Measurements from ENCODE around the gene TAF4B. TPM values are rescaled to one million over a fixed set of nuclear protein-coding genes. Genes with fewer than 3 reads are reported as not detected.
"Not testable (repeated sequence)": the region's sequence is repeated elsewhere in the genome, so short reads cannot be mapped to it uniquely, and the experiment has no call there.

Gene TAF4B
- total RNA-seq, 4 donors from 2014 or later: 6.7 to 28.2 (median 11.9) TPM

- Histone ChIP-seq H3K4me1 (no peaks in the 10 kb centered on the region), H3K9me3 (no peaks in the 10 kb centered on the region), H3K27me3 (no peaks in the 10 kb centered on the region), H3K27ac (no peak overlapping the region), H3K36me3 (no peaks in the 10 kb centered on the region), H3K4me3 (no peak overlapping the region)
- TF ChIP-seq POLR2A (IDR thresholded peaks at IDR 0.05): no peak
- no peak for TF ChIP-seq CTCF (IDR thresholded peaks at IDR 0.05)
- intact Hi-C loops (cut with DNase I; ENCODE audit: low total_unique reads): no loop called here
- no peak for DNase-seq
Observed at GRCh38 chr18:26190506-26190905, 35.7 kb upstream of the TAF4B start.

GRCh38 chr18:26192233-26192632, 34.0 kb upstream of the TAF4B start:
- Histone ChIP-seq H3K36me3 (no peaks in the 10 kb centered on the region), H3K27ac (no peak overlapping the region), H3K27me3 (no peaks in the 10 kb centered on the region), H3K9me3 (no peaks in the 10 kb centered on the region), H3K4me3 (no peak overlapping the region), H3K4me1 (no peaks in the 10 kb centered on the region)
- intact Hi-C loops (cut with DNase I; ENCODE audit: low total_unique reads): no loop called here
- TF ChIP-seq POLR2A (IDR thresholded peaks at IDR 0.05): no peak
- TF ChIP-seq CTCF (IDR thresholded peaks at IDR 0.05): no peak
- no peak for DNase-seq

- Histone ChIP-seq H3K27me3 (no peaks in the 10 kb centered on the region), H3K9me3 (no peaks in the 10 kb centered on the region), H3K4me1 (no peaks in the 10 kb centered on the region), H3K36me3 (no peaks in the 10 kb centered on the region), H3K4me3 (no peak overlapping the region), H3K27ac (no peak overlapping the region)
- no peak for DNase-seq
- TF ChIP-seq POLR2A (IDR thresholded peaks at IDR 0.05) (no peak), CTCF (IDR thresholded peaks at IDR 0.05) (no peak)
- intact Hi-C loops (cut with DNase I; ENCODE audit: low total_unique reads): no loop called here
Observed at GRCh38 chr18:26196605-26197004, 29.6 kb upstream of the TAF4B start.

GRCh38 chr18:26202001-26202400, 24.2 kb upstream of the TAF4B start:
- H3K36me3 ChIP-seq; H3K27me3 ChIP-seq; H3K4me1 ChIP-seq; intact Hi-C loops (cut with DNase I; ENCODE audit: low total_unique reads); H3K9me3 ChIP-seq; H3K4me3 ChIP-seq; DNase-seq; H3K27ac ChIP-seq: not testable (repeated sequence)

GRCh38 chr18:26205318-26205717, 20.9 kb upstream of the TAF4B start:
- no peak for DNase-seq
- no peak overlapping the region for H3K4me3 ChIP-seq
- TF ChIP-seq POLR2A (IDR thresholded peaks at IDR 0.05) (no peak), CTCF (IDR thresholded peaks at IDR 0.05) (no peak)
- intact Hi-C loops (cut with DNase I; ENCODE audit: low total_unique reads): no loop called here
- H3K36me3 ChIP-seq: no peaks in the 10 kb centered on the region
- H3K27me3 ChIP-seq: no peaks in the 10 kb centered on the region
- no peaks in the 10 kb centered on the region for H3K9me3 ChIP-seq
- no peaks in the 10 kb centered on the region for H3K4me1 ChIP-seq
- no peak overlapping the region for H3K27ac ChIP-seq

- Histone ChIP-seq H3K36me3 (no peaks in the 10 kb centered on the region), H3K27me3 (no peaks in the 10 kb centered on the region), H3K4me1 (no peaks in the 10 kb centered on the region), H3K4me3 (no peak overlapping the region), H3K9me3 (no peaks in the 10 kb centered on the region), H3K27ac (no peak overlapping the region)
- TF ChIP-seq POLR2A (IDR thresholded peaks at IDR 0.05): no peak
- TF ChIP-seq CTCF (IDR thresholded peaks at IDR 0.05): no peak
- DNase-seq: no peak
- intact Hi-C loops (cut with DNase I; ENCODE audit: low total_unique reads): no loop called here
Observed at GRCh38 chr18:26206488-26206887, 19.8 kb upstream of the TAF4B start.
